ENCODE results near the gene EML5. TPM values are rescaled to one million over a fixed set of nuclear protein-coding genes. Genes with fewer than 3 reads are reported as not detected.
"Not testable (repeated sequence)": the region's sequence is repeated elsewhere in the genome, so short reads cannot be mapped to it uniquely, and the experiment has no call there.

Gene EML5
- total RNA-seq, 2 donors from 2014 or later: 8.3 to 17.2 TPM

- Histone ChIP-seq H3K9me3 (no peaks in the 10 kb centered on the region), H3K4me1 (replicated peaks) (no peaks in the 10 kb centered on the region), H3K27ac (no peak overlapping the region), H3K36me3 (no peaks in the 10 kb centered on the region), H3K4me3 (peak overlapping the region in 1 of 2 donors; percentile 69), H3K27me3 (replicated peaks; ENCODE audit: insufficient read depth) (no peaks in the 10 kb centered on the region)
- TF ChIP-seq CTCF (IDR thresholded peaks at IDR 0.05): no peak
- TF ChIP-seq POLR2AphosphoS5 (IDR thresholded peaks at IDR 0.05): no peak
- WGBS: 72% methylated on average over 5 of the region's 5 CpGs
- no peak for DNase-seq (ENCODE audit: low spot score)
- intact Hi-C loops (cut with DNase I): loop anchor here (5.0 kb wide), 2 partner anchors 77 to 123 kb away; no protein-coding TSS in a partner anchor
Observed at GRCh38 chr14:88790501-88791251, 2.1 kb downstream of the EML5 start.

- H3K4me1 ChIP-seq (replicated peaks); H3K9me3 ChIP-seq; DNase-seq (ENCODE audit: low spot score); H3K4me3 ChIP-seq; H3K27ac ChIP-seq; H3K36me3 ChIP-seq; H3K27me3 ChIP-seq (replicated peaks; ENCODE audit: insufficient read depth); intact Hi-C loops (cut with DNase I): not testable (repeated sequence)
Observed at GRCh38 chr14:88789573-88789972, 3.2 kb downstream of the EML5 start.

GRCh38 chr14:88786715-88787114, 6.0 kb downstream of the EML5 start:
- no peaks in the 10 kb centered on the region for H3K27me3 ChIP-seq (replicated peaks; ENCODE audit: insufficient read depth)
- no peak for DNase-seq (ENCODE audit: low spot score)
- H3K4me3 ChIP-seq: no peak overlapping the region
- H3K27ac ChIP-seq: no peak overlapping the region
- TF ChIP-seq CTCF (IDR thresholded peaks at IDR 0.05): no peak
- no peaks in the 10 kb centered on the region for H3K4me1 ChIP-seq (replicated peaks)
- 85% methylated on average over 4 of the region's 4 CpGs for WGBS
- intact Hi-C loops (cut with DNase I): no loop called here
- no peaks in the 10 kb centered on the region for H3K9me3 ChIP-seq
- no peaks in the 10 kb centered on the region for H3K36me3 ChIP-seq

- Histone ChIP-seq H3K27ac (no peak overlapping the region), H3K4me3 (no peak overlapping the region), H3K36me3 (no peaks in the 10 kb centered on the region), H3K9me3 (no peaks in the 10 kb centered on the region), H3K4me1 (replicated peaks) (no peaks in the 10 kb centered on the region), H3K27me3 (replicated peaks; ENCODE audit: insufficient read depth) (no peaks in the 10 kb centered on the region)
- TF ChIP-seq CTCF (IDR thresholded peaks at IDR 0.05) (no peak), POLR2A (IDR thresholded peaks at IDR 0.05) (no peak), POLR2AphosphoS5 (IDR thresholded peaks at IDR 0.05) (no peak)
- intact Hi-C loops (cut with DNase I): no loop called here
- WGBS: 71% methylated on average over 1 of the region's 1 CpG
- DNase-seq (ENCODE audit: low spot score): no peak
Observed at GRCh38 chr14:88785911-88786310, 6.8 kb downstream of the EML5 start.

- Histone ChIP-seq H3K4me3 (no peak overlapping the region), H3K9me3 (no peaks in the 10 kb centered on the region), H3K4me1 (replicated peaks) (no peaks in the 10 kb centered on the region), H3K27ac (no peak overlapping the region), H3K27me3 (replicated peaks; ENCODE audit: insufficient read depth) (no peaks in the 10 kb centered on the region), H3K36me3 (no peaks in the 10 kb centered on the region)
- intact Hi-C loops (cut with DNase I): no loop called here
- 96% methylated on average over 3 of the region's 3 CpGs for WGBS
- no peak for TF ChIP-seq POLR2AphosphoS5 (IDR thresholded peaks at IDR 0.05)
- no peak for TF ChIP-seq CTCF (IDR thresholded peaks at IDR 0.05)
- TF ChIP-seq POLR2A (IDR thresholded peaks at IDR 0.05): no peak
- no peak for DNase-seq (ENCODE audit: low spot score)
Observed at GRCh38 chr14:88775532-88775931, 17.2 kb downstream of the EML5 start.

All from prostate gland (tissue), 2 donors.